Left ventricle myocardium inferior (tissue), 1 donor: Measurements from ENCODE around the gene LRRFIP1. TPM values are rescaled to one million over a fixed set of nuclear protein-coding genes. Genes with fewer than 3 reads are reported as not detected.

ENCODE experiments used
- DNase-seq: peaks from one replicate; pipeline ENCODE4 v3.0.0-alpha.2; 2020
- H3K27ac ChIP-seq: fragments of 200-600 bp; replicated peaks from 2 replicates; pipeline ENCODE4 v1.8.0; 2021
- H3K27me3 ChIP-seq: fragments of 200-600 bp; 2 replicates; pipeline ENCODE4 v1.8.0; 2021; ENCODE audit warnings: low read depth
- H3K36me3 ChIP-seq: fragments of 200-600 bp; 2 replicates; pipeline ENCODE4 v1.8.0; 2021
- H3K4me1 ChIP-seq: fragments of 200-600 bp; 2 replicates; pipeline ENCODE4 v1.8.0; 2021
- H3K4me3 ChIP-seq: fragments of 200-600 bp; 2 replicates; pipeline ENCODE4 v1.8.0; 2021; ENCODE audit warnings: mild to moderate bottlenecking, moderate library complexity
- H3K9me3 ChIP-seq: fragments of 200-600 bp; replicated peaks from 2 replicates; pipeline ENCODE4 v1.8.0; 2021
- CTCF ChIP-seq: fragments of 200-600 bp; IDR thresholded peaks from 2 replicates; pipeline ENCODE4 v1.8.0; 2021; ENCODE audit warnings: antibody characterized with exemption, mild to moderate bottlenecking, borderline replicate concordance
- intact Hi-C: fragments of 100-400 bp; cut with micrococcal nuclease; formaldehyde crosslinking; loops from one replicate; pipeline ENCODE4 v1.11.0; 2022
- total RNA-seq: library from RNA; stranded (reverse); fragmentation: NEBNext Ultra II Directional; extraction: Animal tissue kit (Norgen Biotek cat#: 25700); gene quantifications from one replicate; pipeline ENCODE4 v1.2.1, GENCODE V29; 2021
- donor health status: DM: no; HTN: yes; CAD: no; lungs with severe emphysema.

The LRRFIP1 gene
- total RNA-seq, 1 donor from 2014 or later, result 97.1 TPM

DNA sequence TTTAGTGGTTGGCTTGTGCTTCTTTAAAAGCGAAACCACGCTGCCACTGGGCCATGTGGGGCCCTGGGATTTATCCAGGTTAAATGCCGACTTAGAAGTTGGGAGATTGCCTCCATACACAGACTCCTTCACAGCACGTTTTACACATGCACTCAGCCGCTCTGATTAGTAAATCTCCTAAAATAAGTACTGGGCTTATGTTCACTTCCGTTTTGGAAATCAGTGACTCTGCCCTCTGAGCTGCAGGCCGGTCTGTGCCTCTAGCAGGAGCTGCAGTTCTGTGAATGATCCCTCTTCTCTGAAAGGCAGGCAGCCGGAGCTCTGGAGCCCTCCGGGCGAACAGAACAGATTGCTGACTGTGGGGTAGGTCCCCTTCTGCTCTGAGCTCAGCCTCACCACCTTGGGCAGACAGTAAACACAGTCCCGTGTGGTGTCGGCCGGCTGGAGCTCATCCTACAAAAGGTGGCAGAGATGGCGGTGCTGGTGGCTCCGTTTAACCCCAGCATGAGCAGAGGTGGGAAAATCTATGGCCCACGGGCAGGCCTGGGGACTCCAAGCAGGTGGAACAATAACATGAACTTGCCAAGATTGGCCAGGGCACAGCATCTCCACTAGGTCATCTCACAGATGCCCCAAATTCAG, 27.1 kb upstream of the LRRFIP1 start:
- peak; percentile 47 for TF ChIP-seq CTCF
- H3K4me3 ChIP-seq, result peak overlapping the region; percentile 38
- H3K4me1 ChIP-seq, result peaks cover 55% of the 10 kb centered on the region
- H3K27me3 ChIP-seq, result no peaks in the 10 kb centered on the region
- peak; percentile 62 for DNase-seq
- no peaks in the 10 kb centered on the region for H3K36me3 ChIP-seq
- intact Hi-C loops, result no loop called here
- H3K27ac ChIP-seq, result peak overlapping the region; percentile 90
- no peaks in the 10 kb centered on the region for H3K9me3 ChIP-seq

DNA sequence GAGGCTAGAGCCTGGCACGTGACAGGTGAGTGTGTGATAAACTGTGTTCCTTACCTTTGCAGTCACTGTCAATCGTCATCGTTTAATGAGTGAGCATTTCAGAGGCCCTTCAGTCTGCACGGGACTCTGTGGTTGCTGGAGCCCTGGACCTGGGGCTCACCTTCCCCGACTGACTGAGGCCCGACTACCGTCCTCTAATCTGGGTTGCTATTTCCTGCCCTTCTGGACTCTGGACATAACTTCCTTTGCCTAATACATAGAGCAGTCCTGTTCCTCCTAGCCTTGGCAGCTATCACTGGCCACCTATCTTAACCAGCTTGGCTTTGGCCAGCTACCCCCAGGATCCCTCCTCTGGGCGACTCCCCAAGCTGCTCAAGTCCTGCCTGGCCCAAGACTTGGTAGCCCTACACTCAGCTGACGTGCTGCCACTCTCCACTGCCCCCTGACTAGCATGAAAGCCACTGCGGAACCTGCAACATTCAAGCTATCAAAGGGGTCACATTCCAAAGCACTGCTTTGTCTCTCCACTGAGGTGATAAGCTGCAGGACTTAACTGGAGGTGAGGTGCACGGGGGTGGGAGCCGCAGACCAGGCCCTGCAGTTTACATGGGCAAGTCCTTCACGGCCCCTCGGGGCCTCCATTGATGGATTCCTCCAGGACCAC, 25.8 kb upstream of the LRRFIP1 start:
- peaks cover 49% of the 10 kb centered on the region for H3K4me1 ChIP-seq
- peak; percentile 25 for TF ChIP-seq CTCF
- H3K4me3 ChIP-seq, result no peak overlapping the region
- no peaks in the 10 kb centered on the region for H3K27me3 ChIP-seq
- H3K9me3 ChIP-seq, result no peaks in the 10 kb centered on the region
- intact Hi-C loops, result no loop called here
- no peaks in the 10 kb centered on the region for H3K36me3 ChIP-seq
- no peak for DNase-seq
- peak overlapping the region; percentile 90 for H3K27ac ChIP-seq

DNA sequence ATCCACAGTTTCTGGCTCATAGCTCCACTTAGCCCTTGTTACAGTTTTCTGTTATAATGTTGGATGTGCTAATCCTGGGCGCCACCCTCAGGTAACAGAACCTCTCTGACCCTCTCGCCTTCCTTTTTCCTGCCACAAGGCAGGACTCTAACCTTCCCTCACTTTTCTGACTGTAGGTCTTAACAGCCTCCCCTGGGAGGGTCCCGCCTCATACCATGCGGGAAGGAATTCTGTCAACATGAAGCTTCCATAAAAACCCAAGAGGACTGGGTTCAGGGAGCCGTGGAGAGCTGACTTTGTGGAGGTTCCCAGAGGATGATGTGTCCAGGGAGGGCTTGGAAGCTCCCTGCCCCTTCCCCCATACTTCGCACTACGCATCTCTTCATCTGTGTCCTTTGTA, 25.0 kb upstream of the LRRFIP1 start:
- Histone ChIP-seq H3K9me3 (no peaks in the 10 kb centered on the region), H3K27ac (no peak overlapping the region), H3K4me1 (peaks cover 49% of the 10 kb centered on the region), H3K27me3 (no peaks in the 10 kb centered on the region), H3K4me3 (no peak overlapping the region), H3K36me3 (no peaks in the 10 kb centered on the region)
- no peak for TF ChIP-seq CTCF
- DNase-seq, result no peak
- intact Hi-C loops, result no loop called here

GRCh38 chr2:237603049-237603717, 24.2 kb upstream of the LRRFIP1 start:
- Histone ChIP-seq H3K36me3 (no peaks in the 10 kb centered on the region), H3K4me3 (peak overlapping the region; percentile 42), H3K4me1 (peaks cover 49% of the 10 kb centered on the region), H3K27ac (peak overlapping the region; percentile 1), H3K9me3 (no peaks in the 10 kb centered on the region), H3K27me3 (no peaks in the 10 kb centered on the region)
- intact Hi-C loops, result no loop called here
- TF ChIP-seq CTCF, result no peak
- no peak for DNase-seq

GRCh38 chr2:237603718-237604362, 23.5 kb upstream of the LRRFIP1 start:
- Histone ChIP-seq H3K9me3 (no peaks in the 10 kb centered on the region), H3K27me3 (no peaks in the 10 kb centered on the region), H3K4me3 (peak overlapping the region; percentile 42), H3K36me3 (no peaks in the 10 kb centered on the region), H3K4me1 (peaks cover 43% of the 10 kb centered on the region), H3K27ac (peak overlapping the region; percentile 1)
- intact Hi-C loops, result no loop called here
- no peak for DNase-seq
- no peak for TF ChIP-seq CTCF
